ENCODE results near the gene PABPN1. TPM values are rescaled to one million over a fixed set of nuclear protein-coding genes. Genes with fewer than 3 reads are reported as not detected.

PABPN1 gene
- total and polyA plus RNA-seq, 2 of the 13 experiments (the other 11 are each of a cell fraction or from before 2014, with no cell fraction given) = 233 to 524 TPM

- peak; percentile 93 for TF ChIP-seq ZNF687 (CRISPR knock-in tag; IDR thresholded peaks at IDR 0.05)
- peak; percentile 98 for TF ChIP-seq HNRNPK (IDR thresholded peaks at IDR 0.05; ENCODE audit: low read depth, low read length, poor library complexity, severe bottlenecking)
- TF ChIP-seq GABPA (IDR thresholded peaks at IDR 0.05; ENCODE audit: low read depth, low read length) = no peak
- TF ChIP-seq GABPA (CRISPR knock-in tag; IDR thresholded peaks at IDR 0.05; ENCODE audit: low read depth) = no peak
- peak; percentile 30 for TF ChIP-seq ZNF274 (CRISPR knock-in tag; IDR thresholded peaks at IDR 0.05)
- TF ChIP-seq ELF3 (CRISPR knock-in tag; IDR thresholded peaks at IDR 0.05) = peak; percentile 56; the same call in 1 of the 2 replicates
- TF ChIP-seq ATF2 (CRISPR knock-in tag; IDR thresholded peaks at IDR 0.05) = peak; percentile 35
- TF ChIP-seq MTA1 (CRISPR knock-in tag; IDR thresholded peaks at IDR 0.05; ENCODE audit: borderline replicate concordance) = peak; percentile 89; the same call in 1 of the 2 replicates
- peak; percentile 96 for TF ChIP-seq ZMYM2 (CRISPR knock-in tag; IDR thresholded peaks at IDR 0.05)
- 0 out of 2 replicates have a peak, but pooled peaks have one; percentile 88 for TF ChIP-seq MAZ (IDR thresholded peaks at IDR 0.05; ENCODE audit: borderline replicate concordance, low read depth, low read length)
- peak; percentile 93 for TF ChIP-seq MAZ (CRISPR knock-in tag; IDR thresholded peaks at IDR 0.05; ENCODE audit: low read depth)
- peak; percentile 83; the same call in 1 of the 2 replicates for TF ChIP-seq ZNF709 (CRISPR knock-in tag; IDR thresholded peaks at IDR 0.05)
- peak; percentile 95 for TF ChIP-seq PATZ1 (CRISPR knock-in tag; IDR thresholded peaks at IDR 0.05)
- 0 out of 2 replicates have a peak, but pooled peaks have one; percentile 45 for TF ChIP-seq LRRFIP1 (CRISPR knock-in tag; conservative IDR thresholded peaks at IDR 0.05)
- peak; percentile 52; the same call in 1 of the 2 replicates for TF ChIP-seq ZNF224 (CRISPR knock-in tag; IDR thresholded peaks at IDR 0.05)
- peak; percentile 83 for TF ChIP-seq ZMYM3 (CRISPR knock-in tag; IDR thresholded peaks at IDR 0.05)
- TF ChIP-seq CREB3 (CRISPR knock-in tag; IDR thresholded peaks at IDR 0.05) = peak; percentile 29; the same call in 1 of the 2 replicates
These were observed 35.0 kb upstream of the PABPN1 start, which contains the start of gene HOMEZ (continued) for GRCh38 chr14:23286020-23286901.
